Neural progenitor cell (in vitro differentiated cells): ENCODE results near the gene ADH4.

ENCODE experiments used
- EZH2 ChIP-seq: fragments of 200-600 bp; sonication (generic); IDR thresholded peaks from 2 replicates; pipeline ENCODE4 v1.6.1; 2017; ENCODE audit warnings: antibody characterized with exemption, mild to moderate bottlenecking, moderate library complexity
- EZH2phosphoT487 ChIP-seq: fragments of 200-600 bp; sonication (generic); IDR thresholded peaks from 2 replicates; pipeline ENCODE4 v1.6.1; 2017; ENCODE audit warnings: antibody characterized with exemption
- TF ChIP-seq, protein P1 (sequence below): fragments of 200-600 bp; sonication (generic); IDR thresholded peaks from 2 replicates; pipeline ENCODE4 v1.5.1; 2017; ENCODE audit warnings: antibody characterized with exemption, mild to moderate bottlenecking

DNA sequence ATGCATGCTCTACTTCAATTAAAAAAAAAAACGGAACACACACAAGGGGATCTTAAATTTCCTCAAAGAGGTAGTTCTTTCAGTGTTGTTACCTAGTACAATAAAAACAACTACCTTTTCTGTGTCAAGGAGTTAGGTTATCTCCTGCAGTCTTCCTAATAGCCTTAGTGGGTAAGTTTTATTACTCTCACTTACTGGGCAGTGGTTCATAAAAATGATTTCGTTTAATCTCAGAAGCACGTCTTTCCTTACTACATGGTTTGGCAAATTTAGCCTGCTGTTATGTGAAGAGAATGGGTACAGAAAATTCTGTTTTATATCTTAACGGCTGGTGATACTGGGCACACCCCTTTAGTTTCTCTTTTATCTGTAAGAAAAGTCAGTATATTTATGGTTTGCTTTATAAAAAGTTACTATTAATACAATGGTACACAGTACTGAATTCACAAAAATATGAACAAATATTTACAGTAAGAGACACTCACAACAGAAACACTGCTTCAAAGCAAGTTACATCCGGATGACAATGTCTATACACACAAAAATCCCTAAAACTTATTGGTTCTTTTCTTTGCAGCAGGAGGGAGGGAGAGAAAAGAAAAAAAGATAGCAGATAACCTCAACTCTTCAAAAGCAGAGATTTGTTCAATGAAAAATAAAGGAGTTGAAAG is 64.3 kb downstream of the ADH4 start:
- TF ChIP-seq, protein P1, sequence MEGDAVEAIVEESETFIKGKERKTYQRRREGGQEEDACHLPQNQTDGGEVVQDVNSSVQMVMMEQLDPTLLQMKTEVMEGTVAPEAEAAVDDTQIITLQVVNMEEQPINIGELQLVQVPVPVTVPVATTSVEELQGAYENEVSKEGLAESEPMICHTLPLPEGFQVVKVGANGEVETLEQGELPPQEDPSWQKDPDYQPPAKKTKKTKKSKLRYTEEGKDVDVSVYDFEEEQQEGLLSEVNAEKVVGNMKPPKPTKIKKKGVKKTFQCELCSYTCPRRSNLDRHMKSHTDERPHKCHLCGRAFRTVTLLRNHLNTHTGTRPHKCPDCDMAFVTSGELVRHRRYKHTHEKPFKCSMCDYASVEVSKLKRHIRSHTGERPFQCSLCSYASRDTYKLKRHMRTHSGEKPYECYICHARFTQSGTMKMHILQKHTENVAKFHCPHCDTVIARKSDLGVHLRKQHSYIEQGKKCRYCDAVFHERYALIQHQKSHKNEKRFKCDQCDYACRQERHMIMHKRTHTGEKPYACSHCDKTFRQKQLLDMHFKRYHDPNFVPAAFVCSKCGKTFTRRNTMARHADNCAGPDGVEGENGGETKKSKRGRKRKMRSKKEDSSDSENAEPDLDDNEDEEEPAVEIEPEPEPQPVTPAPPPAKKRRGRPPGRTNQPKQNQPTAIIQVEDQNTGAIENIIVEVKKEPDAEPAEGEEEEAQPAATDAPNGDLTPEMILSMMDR: no peak
- TF ChIP-seq EZH2: no peak
- no peak for TF ChIP-seq EZH2phosphoT487
